OCI-LY1 (cell line): ENCODE results near the gene CRYBG3.

ENCODE experiments used
- H2AFZ ChIP-seq: fragments of 200-600 bp; sonication (generic), shearing (Covaris generic); 2 replicates; pipeline ENCODE4 v1.6.0; 2014; ENCODE audit warnings: antibody characterized with exemption, mild to moderate bottlenecking, low read length
- H3F3A ChIP-seq: fragments of 200-600 bp; sonication (generic), shearing (Covaris generic); 2 replicates; pipeline ENCODE4 v1.6.0; 2014; ENCODE audit warnings: mild to moderate bottlenecking, antibody characterized with exemption, low read length, moderate library complexity; ENCODE audit not compliant: insufficient read depth
- H3K27ac ChIP-seq: fragments of 200-600 bp; sonication (generic); 2 replicates; pipeline ENCODE4 v1.5.1; 2014; ENCODE audit warnings: low read length, mixed run types, mild to moderate bottlenecking, low read depth; ENCODE audit not compliant: poor library complexity, severe bottlenecking
- H3K27me3 ChIP-seq: fragments of 200-600 bp; sonication (generic); 2 replicates; pipeline ENCODE4 v1.6.0; 2014; ENCODE audit warnings: antibody characterized with exemption, mild to moderate bottlenecking, low read length, moderate library complexity; ENCODE audit not compliant: insufficient read depth
- H3K36me3 ChIP-seq: fragments of 200-600 bp; sonication (generic); 2 replicates; pipeline ENCODE4 v1.6.1; 2014; ENCODE audit warnings: mild to moderate bottlenecking, antibody characterized with exemption, low read length, moderate library complexity, mixed read lengths; ENCODE audit not compliant: insufficient read depth
- H3K4me1 ChIP-seq: fragments of 200-600 bp; sonication (generic); 2 replicates; pipeline ENCODE4 v1.5.1; 2014; ENCODE audit warnings: mild to moderate bottlenecking, low read length, moderate library complexity; ENCODE audit not compliant: insufficient read depth, severe bottlenecking
- H3K4me2 ChIP-seq: fragments of 200-600 bp; sonication (generic), shearing (Covaris generic); 2 replicates; pipeline ENCODE4 v1.6.1; 2014; ENCODE audit warnings: low read length
- H3K4me3 ChIP-seq: fragments of 200-600 bp; sonication (generic); 2 replicates; pipeline ENCODE4 v1.5.1; 2014; ENCODE audit warnings: low read length, low read depth, mild to moderate bottlenecking, mixed read lengths; ENCODE audit not compliant: poor library complexity, severe bottlenecking
- H3K79me2 ChIP-seq: fragments of 200-600 bp; shearing (Covaris generic); 2 replicates; pipeline ENCODE4 v1.6.1; 2016; ENCODE audit warnings: mixed run types, low read length, mixed read lengths; ENCODE audit not compliant: insufficient read depth
- H3K9ac ChIP-seq: fragments of 200-600 bp; sonication (generic), shearing (Covaris generic); 2 replicates; pipeline ENCODE4 v1.6.1; 2014; ENCODE audit warnings: mild to moderate bottlenecking, low read length, mixed read lengths
- H3K9me2 ChIP-seq: fragments of 200-600 bp; sonication (generic), shearing (Covaris generic); 2 replicates; pipeline ENCODE4 v1.6.1; 2014; ENCODE audit warnings: low read depth, mild to moderate bottlenecking, low read length, mixed read lengths
- H3K9me3 ChIP-seq: fragments of 200-600 bp; shearing (Covaris generic); 2 replicates; pipeline ENCODE4 v1.6.1; 2014; ENCODE audit warnings: low read length, mixed read lengths
- H4K20me1 ChIP-seq: fragments of 200-600 bp; sonication (generic), shearing (Covaris generic); 2 replicates; pipeline ENCODE4 v1.6.0; 2016; ENCODE audit warnings: mild to moderate bottlenecking, low read length; ENCODE audit not compliant: insufficient read depth
- CTCF ChIP-seq: fragments of 200-600 bp; sonication (generic), shearing (Covaris generic); IDR thresholded peaks from 2 replicates; pipeline ENCODE4 v1.5.1; 2017; ENCODE audit warnings: mild to moderate bottlenecking, antibody characterized with exemption, low read length, moderate library complexity, mixed read lengths
- EZH2 ChIP-seq: fragments of 200-600 bp; sonication (generic), shearing (Covaris generic); IDR thresholded peaks from 2 replicates; pipeline ENCODE4 v1.8.0; 2017; ENCODE audit warnings: borderline replicate concordance, mixed run types, mild to moderate bottlenecking, antibody characterized with exemption, low read length, moderate library complexity, mixed read lengths

The CRYBG3 gene

DNA sequence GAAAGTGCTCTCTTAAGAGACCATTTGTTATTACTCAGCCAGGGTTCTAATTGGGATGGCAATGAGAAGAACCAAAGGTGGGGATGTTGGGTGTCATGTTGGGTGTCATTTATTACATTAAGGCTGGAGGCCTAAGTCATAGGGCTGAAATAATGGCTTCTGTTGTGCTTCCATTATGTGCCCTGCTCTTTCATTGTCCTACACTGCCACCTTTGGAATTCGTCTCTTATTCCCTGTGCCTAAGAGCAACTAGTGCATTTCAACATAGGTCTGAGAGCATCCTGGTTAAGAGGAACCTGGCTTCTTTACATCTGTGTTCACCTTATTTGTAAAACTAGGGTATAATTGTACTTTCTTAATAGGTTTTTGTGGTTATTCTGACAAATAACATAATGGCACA is 118.2 kb downstream of the CRYBG3 start:
- Histone ChIP-seq H4K20me1 (no peaks in the 10 kb centered on the region), H3F3A (no peaks in the 10 kb centered on the region), H3K36me3 (peaks cover 28% of the 10 kb centered on the region), H3K27ac (no peak overlapping the region), H3K4me2 (no peak overlapping the region), H3K4me3 (no peak overlapping the region), H3K79me2 (no peaks in the 10 kb centered on the region), H3K27me3 (no peaks in the 10 kb centered on the region), H2AFZ (no peak overlapping the region), H3K9me3 (no peaks in the 10 kb centered on the region), H3K9ac (no peak overlapping the region), H3K9me2 (no peaks in the 10 kb centered on the region), H3K4me1 (no peaks in the 10 kb centered on the region)
- no peak for TF ChIP-seq CTCF
- no peak for TF ChIP-seq EZH2

- H3K9me2 ChIP-seq: no peaks in the 10 kb centered on the region
- no peaks in the 10 kb centered on the region for H3K4me1 ChIP-seq
- H4K20me1 ChIP-seq: no peaks in the 10 kb centered on the region
- no peaks in the 10 kb centered on the region for H3K79me2 ChIP-seq
- no peak overlapping the region for H3K27ac ChIP-seq
- H3K27me3 ChIP-seq: no peaks in the 10 kb centered on the region
- H2AFZ ChIP-seq: no peak overlapping the region
- H3K9me3 ChIP-seq: no peaks in the 10 kb centered on the region
- H3K4me3 ChIP-seq: no peak overlapping the region
- H3K4me2 ChIP-seq: no peak overlapping the region
- no peak overlapping the region for H3K9ac ChIP-seq
- H3F3A ChIP-seq: no peaks in the 10 kb centered on the region
- TF ChIP-seq EZH2 (no peak), CTCF (no peak)
- H3K36me3 ChIP-seq: peaks cover 56% of the 10 kb centered on the region
Observed at GRCh38 chr3:97942801-97943546, 121.2 kb downstream of the CRYBG3 start.

- no peak overlapping the region for H3K27ac ChIP-seq
- no peaks in the 10 kb centered on the region for H3K4me1 ChIP-seq
- no peaks in the 10 kb centered on the region for H3K27me3 ChIP-seq
- H4K20me1 ChIP-seq: no peaks in the 10 kb centered on the region
- no peak overlapping the region for H3K4me3 ChIP-seq
- H3K36me3 ChIP-seq: peaks cover 95% of the 10 kb centered on the region
- H3F3A ChIP-seq: no peaks in the 10 kb centered on the region
- no peaks in the 10 kb centered on the region for H3K79me2 ChIP-seq
- H3K9me2 ChIP-seq: no peaks in the 10 kb centered on the region
- no peak for TF ChIP-seq EZH2
- no peak for TF ChIP-seq CTCF
- no peaks in the 10 kb centered on the region for H3K9me3 ChIP-seq
- no peak overlapping the region for H2AFZ ChIP-seq
- no peak overlapping the region for H3K4me2 ChIP-seq
- H3K9ac ChIP-seq: no peak overlapping the region
Observed at GRCh38 chr3:97948351-97949109, 126.7 kb downstream of the CRYBG3 start.
